ENCODE measurements around the gene EPB41L4B. TPM values are rescaled to one million over a fixed set of nuclear protein-coding genes. Genes with fewer than 3 reads are reported as not detected.
A peak's percentile ranks its signal among the peaks of the same experiment; 100 is the strongest.

Gene EPB41L4B
- total and polyA plus RNA-seq, 3 donors from 2014 or later = 10.9 to 14.5 (median 14.3) TPM

DNA sequence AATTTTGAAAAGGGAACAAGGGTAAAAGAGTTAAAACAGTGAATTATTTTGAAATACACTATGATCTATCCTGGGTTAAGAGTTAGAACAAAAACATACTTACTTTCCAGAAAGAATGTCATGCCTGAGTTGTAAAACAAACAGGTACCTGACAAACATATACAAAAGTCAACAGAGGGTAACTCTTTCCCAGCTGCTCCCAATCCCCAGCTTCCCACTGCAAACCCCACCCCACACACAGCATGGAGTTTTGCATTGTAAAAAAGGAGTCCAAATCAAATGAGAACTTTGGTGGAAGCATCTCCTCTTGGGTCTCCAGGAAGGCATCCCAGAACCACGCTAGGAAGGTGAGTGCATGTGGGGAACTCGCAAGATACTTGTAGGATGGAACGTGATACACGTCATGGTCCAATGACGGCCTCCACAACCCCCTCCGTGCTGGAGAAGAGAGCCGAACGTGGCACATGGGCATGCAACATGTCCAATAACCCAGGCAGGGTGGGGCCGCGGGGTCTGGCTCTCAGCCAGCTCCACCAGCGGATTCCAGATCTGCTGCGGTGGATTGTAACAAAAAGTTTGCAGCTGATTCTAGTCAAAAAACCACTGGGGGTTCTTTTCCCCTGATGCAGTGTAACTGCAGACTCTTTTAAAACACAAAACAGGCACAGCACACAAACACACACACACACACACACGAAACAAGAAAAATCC is 55.8 kb downstream of the EPB41L4B start:
- H3K27ac ChIP-seq = no peak overlapping the region

GRCh38 chr9:109263358-109263757 is 57.5 kb downstream of the EPB41L4B start:
- intact Hi-C loops (cut with DNase I; ENCODE audit: low total_unique reads) = no loop called here
- Histone ChIP-seq H3K9me3 (no peaks in the 10 kb centered on the region), H3K27me3 (no peaks in the 10 kb centered on the region), H3K36me3 (ENCODE audit: low read depth, missing control alignments) (no peaks in the 10 kb centered on the region), H3K4me3 (no peak overlapping the region), H3K4me1 (peaks cover 10% of the 10 kb centered on the region), H3K27ac (no peak overlapping the region)
- WGBS, 2 donors = 84 to 87% methylated on average over 3 of the region's 3 CpGs
- TF ChIP-seq POLR2A (IDR thresholded peaks at IDR 0.05) = no peak
- TF ChIP-seq, protein P1, sequence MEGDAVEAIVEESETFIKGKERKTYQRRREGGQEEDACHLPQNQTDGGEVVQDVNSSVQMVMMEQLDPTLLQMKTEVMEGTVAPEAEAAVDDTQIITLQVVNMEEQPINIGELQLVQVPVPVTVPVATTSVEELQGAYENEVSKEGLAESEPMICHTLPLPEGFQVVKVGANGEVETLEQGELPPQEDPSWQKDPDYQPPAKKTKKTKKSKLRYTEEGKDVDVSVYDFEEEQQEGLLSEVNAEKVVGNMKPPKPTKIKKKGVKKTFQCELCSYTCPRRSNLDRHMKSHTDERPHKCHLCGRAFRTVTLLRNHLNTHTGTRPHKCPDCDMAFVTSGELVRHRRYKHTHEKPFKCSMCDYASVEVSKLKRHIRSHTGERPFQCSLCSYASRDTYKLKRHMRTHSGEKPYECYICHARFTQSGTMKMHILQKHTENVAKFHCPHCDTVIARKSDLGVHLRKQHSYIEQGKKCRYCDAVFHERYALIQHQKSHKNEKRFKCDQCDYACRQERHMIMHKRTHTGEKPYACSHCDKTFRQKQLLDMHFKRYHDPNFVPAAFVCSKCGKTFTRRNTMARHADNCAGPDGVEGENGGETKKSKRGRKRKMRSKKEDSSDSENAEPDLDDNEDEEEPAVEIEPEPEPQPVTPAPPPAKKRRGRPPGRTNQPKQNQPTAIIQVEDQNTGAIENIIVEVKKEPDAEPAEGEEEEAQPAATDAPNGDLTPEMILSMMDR (IDR thresholded peaks at IDR 0.05) = no peak
- DNase-seq = no peak

More for the DNA sequence above, 55.8 kb downstream of the EPB41L4B start:
- no peaks in the 10 kb centered on the region for H3K9me3 ChIP-seq
- no peaks in the 10 kb centered on the region for H3K36me3 ChIP-seq (ENCODE audit: low read depth, missing control alignments)
- intact Hi-C loops (cut with DNase I; ENCODE audit: low total_unique reads) = no loop called here
- DNase-seq = peak; percentile 59
- TF ChIP-seq POLR2A (IDR thresholded peaks at IDR 0.05) = no peak
- TF ChIP-seq, protein P1 (IDR thresholded peaks at IDR 0.05) = no peak
- WGBS, 2 donors = 72 to 77% methylated on average over 13 of the region's 13 CpGs
- no peak overlapping the region for H3K4me3 ChIP-seq
- H3K4me1 ChIP-seq = peaks cover 10% of the 10 kb centered on the region
- H3K27me3 ChIP-seq = no peaks in the 10 kb centered on the region

- Histone ChIP-seq H3K4me1 (peaks cover 3% of the 10 kb centered on the region), H3K27ac (no peak overlapping the region), H3K36me3 (ENCODE audit: low read depth, missing control alignments) (no peaks in the 10 kb centered on the region), H3K27me3 (no peaks in the 10 kb centered on the region), H3K9me3 (no peaks in the 10 kb centered on the region), H3K4me3 (no peak overlapping the region)
- peak; percentile 50 for DNase-seq
- TF ChIP-seq, protein P1 (IDR thresholded peaks at IDR 0.05) = no peak
- WGBS, 2 donors = 39 to 40% methylated on average over 11 of the region's 11 CpGs
- intact Hi-C loops (cut with DNase I; ENCODE audit: low total_unique reads) = no loop called here
These were observed 62.2 kb downstream of the EPB41L4B start for GRCh38 chr9:109258481-109259302.

- H3K36me3 ChIP-seq (ENCODE audit: low read depth, missing control alignments) = no peaks in the 10 kb centered on the region
- peaks cover 13% of the 10 kb centered on the region for H3K4me1 ChIP-seq
- TF ChIP-seq POLR2A (IDR thresholded peaks at IDR 0.05) = no peak
- TF ChIP-seq, protein P1 (IDR thresholded peaks at IDR 0.05) = no peak
- no peaks in the 10 kb centered on the region for H3K9me3 ChIP-seq
- no peak overlapping the region for H3K27ac ChIP-seq
- intact Hi-C loops (cut with DNase I; ENCODE audit: low total_unique reads) = no loop called here
- DNase-seq = no peak
- no peak overlapping the region for H3K4me3 ChIP-seq
- WGBS, 2 donors = 91 to 92% methylated on average over 10 of the region's 10 CpGs
- H3K27me3 ChIP-seq = no peaks in the 10 kb centered on the region
These were observed 64.5 kb downstream of the EPB41L4B start for GRCh38 chr9:109256336-109256735.
